Erythroblast (primary cell): Measurements from ENCODE around the gene MED19.

Source experiments
- GATA1 ChIP-seq: IDR thresholded peaks from 2 replicates; pipeline ENCODE4 v1.6.1; 2011; ENCODE audit warnings: low read depth, mild to moderate bottlenecking, control low read depth, low read length, moderate library complexity
- POLR2A ChIP-seq: IDR thresholded peaks from 2 replicates; pipeline ENCODE4 v1.6.1; 2011; ENCODE audit warnings: mild to moderate bottlenecking, low read length

DNA sequence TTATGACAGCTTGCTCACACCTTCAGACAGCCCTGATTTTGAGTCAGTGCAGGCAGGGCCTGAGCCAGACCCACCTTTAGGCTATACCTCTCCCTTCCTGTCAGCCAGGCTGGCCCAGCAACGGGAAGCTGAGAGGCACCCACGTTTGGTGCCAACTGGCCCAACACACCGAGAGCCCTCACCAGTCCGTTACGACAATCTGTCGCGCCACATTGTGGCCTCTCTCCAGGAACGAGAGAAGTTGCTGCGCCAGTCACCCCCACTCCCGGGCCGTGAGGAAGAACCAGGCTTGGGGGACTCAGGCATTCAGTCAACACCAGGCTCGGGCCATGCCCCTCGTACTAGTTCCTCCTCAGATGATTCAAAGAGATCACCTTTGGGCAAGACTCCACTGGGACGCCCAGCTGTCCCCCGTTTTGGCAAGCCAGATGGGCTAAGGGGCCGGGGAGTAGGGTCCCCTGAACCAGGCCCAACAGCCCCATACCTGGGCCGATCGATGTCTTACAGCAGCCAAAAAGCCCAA is 13.1 kb downstream of the MED19 start:
- no peak for TF ChIP-seq POLR2A
- no peak for TF ChIP-seq GATA1
